ENCODE data around the gene NUDT3. TPM values are rescaled to one million over a fixed set of nuclear protein-coding genes. Genes with fewer than 3 reads are reported as not detected.

Gene NUDT3
- total RNA-seq (10 to 100 TPM; 33.3 to 70.5 (median 50.6) TPM), polyA plus RNA-seq (10 to 100 TPM; 10.6 to 19.9 (median 17.9) TPM)
- long read RNA-seq, donor 1, full-length matches to known transcripts = 44 of 52 reads
- long read RNA-seq, donor 1, partial matches to known transcripts = 0 of 52 reads
- long read RNA-seq, donor 1, other reads (novel, unspliced or antisense) = 8 of 52 reads
- long read RNA-seq, donor 2, full-length matches to known transcripts = 138 of 203 reads
- long read RNA-seq, donor 2, partial matches to known transcripts = 6 of 203 reads
- long read RNA-seq, donor 2, other reads (novel, unspliced or antisense) = 59 of 203 reads

DNA sequence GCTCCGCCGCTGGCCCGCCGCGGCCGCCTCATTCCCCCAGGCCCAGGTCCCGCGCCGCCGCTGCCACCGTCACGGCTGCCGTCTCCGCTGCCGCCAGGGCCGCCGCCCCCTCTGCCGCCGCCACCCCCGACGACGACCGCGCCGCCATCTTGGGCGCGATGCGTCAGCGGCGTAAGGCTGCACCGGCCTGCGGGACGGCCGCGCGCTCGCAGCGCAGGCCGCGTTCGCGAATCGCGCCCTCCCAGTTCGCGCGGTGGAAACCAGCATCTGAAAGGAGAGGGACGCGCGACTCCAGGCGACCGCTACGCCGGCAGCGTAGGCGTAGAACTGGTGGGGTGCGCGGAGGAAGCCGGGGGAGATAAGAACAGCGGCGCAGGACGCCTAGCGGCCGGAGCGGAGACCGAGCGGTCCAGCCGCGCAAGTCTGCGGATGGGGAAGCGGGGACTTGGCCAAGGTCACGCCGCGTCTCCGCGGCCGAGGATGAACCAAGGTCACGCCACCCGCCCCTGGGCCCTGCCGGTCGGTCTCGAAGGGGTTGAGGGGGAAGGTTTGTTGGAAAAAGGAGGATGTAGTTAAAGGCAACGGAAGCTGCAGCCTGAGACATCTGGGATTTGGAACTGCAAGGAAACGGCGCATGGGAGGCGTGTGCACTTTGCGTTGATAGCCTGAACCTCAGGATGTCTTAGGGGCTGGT is at the start of gene NUDT3:
Gene NUDT3 (minus strand): TSS at position 173 of the 694 bp plus-strand sequence. CDS start 307 bp downstream, outside the sequence.
- H3K9me3 ChIP-seq = peaks cover 9% of the 10 kb centered on the region
- DNase-seq (peak; percentile 96 to 98), ATAC-seq (peak; percentile 86 to 90 (median 86))
- TF ChIP-seq, protein P1, sequence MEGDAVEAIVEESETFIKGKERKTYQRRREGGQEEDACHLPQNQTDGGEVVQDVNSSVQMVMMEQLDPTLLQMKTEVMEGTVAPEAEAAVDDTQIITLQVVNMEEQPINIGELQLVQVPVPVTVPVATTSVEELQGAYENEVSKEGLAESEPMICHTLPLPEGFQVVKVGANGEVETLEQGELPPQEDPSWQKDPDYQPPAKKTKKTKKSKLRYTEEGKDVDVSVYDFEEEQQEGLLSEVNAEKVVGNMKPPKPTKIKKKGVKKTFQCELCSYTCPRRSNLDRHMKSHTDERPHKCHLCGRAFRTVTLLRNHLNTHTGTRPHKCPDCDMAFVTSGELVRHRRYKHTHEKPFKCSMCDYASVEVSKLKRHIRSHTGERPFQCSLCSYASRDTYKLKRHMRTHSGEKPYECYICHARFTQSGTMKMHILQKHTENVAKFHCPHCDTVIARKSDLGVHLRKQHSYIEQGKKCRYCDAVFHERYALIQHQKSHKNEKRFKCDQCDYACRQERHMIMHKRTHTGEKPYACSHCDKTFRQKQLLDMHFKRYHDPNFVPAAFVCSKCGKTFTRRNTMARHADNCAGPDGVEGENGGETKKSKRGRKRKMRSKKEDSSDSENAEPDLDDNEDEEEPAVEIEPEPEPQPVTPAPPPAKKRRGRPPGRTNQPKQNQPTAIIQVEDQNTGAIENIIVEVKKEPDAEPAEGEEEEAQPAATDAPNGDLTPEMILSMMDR (IDR thresholded peaks at IDR 0.05) = peak; percentile 81
- peak within 1 kb of the TSS; percentile 76 for H3K4me3 ChIP-seq
- intact Hi-C loops (cut with DNase I) = loop anchor here (2.0 to 5.0 kb wide), 3 partner anchors 65 to 144 kb away; partner anchors contain the start of gene SMIM29 (in 2 of the 2)
- no peaks in the 10 kb centered on the region for H3K27me3 ChIP-seq (ENCODE audit: insufficient read depth in 3 of 3, low read length in 2 of 3)
- 0 to 1% (median 1%) methylated on average over 69 to 87 of the region's 87 CpGs for WGBS, 3 donors
- H3K4me1 ChIP-seq = peaks cover 48% of the 10 kb centered on the region
- H3K27ac ChIP-seq = peak within 1 kb of the TSS; percentile 98
- no peaks in the 10 kb centered on the region for H3K36me3 ChIP-seq (ENCODE audit: insufficient read depth in 1 of 2, low read depth in 1 of 2)

DNA sequence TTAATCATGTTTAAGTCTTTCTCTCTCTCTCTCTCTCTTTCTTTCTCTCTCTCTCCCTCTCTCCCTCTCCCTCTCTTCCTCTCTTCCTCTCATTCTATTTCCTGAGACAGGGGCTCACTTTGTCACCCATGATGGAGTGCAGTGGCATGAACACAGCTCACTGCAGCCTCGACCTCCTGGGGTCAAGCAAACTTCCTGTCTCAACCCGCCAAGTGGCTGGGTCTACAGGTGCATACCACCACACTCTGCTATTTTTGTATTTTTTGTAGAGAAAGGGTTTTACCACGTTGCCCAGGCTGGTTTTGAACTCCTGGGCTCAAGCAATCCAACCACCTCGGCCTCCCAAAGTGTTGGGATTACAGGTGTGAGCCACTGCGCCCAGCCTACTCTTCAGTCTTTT is 49.1 kb upstream of the NUDT3 start:
- no peaks in the 10 kb centered on the region for H3K4me1 ChIP-seq
- DNase-seq = no peak

DNA sequence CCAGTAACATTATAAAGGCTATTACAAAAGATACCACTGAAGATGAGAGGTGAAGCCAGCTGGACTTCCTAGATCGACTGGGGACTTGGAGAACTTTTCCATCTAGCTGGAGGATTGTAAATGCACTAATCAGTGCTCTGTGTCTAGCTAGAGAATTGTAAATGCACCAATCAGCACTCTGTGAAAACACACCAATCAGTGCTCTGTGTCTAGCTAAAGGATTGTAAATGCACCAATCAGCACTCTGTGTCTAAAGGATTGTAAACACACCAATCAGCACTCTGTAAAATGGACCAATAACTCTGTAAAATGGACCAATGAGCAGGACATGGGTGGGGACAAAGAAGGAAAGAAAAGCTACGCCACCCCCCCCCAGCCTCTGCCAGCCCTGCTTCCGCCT is 47.0 kb upstream of the NUDT3 start:
- Histone ChIP-seq H3K9me3 (no peaks in the 10 kb centered on the region), H3K4me3 (no peak overlapping the region), H3K36me3 (ENCODE audit: insufficient read depth in 1 of 2, low read depth in 1 of 2) (no peaks in the 10 kb centered on the region), H3K27me3 (ENCODE audit: insufficient read depth in 3 of 3, low read length in 2 of 3) (no peaks in the 10 kb centered on the region), H3K4me1 (no peaks in the 10 kb centered on the region), H3K27ac (no peak overlapping the region)
- WGBS, 3 donors = 69 to 91% (median 91%) methylated on average over 1 to 3 of the region's 3 CpGs
- no peak for DNase-seq
- TF ChIP-seq, protein P1 (IDR thresholded peaks at IDR 0.05) = no peak
- intact Hi-C loops (cut with DNase I) = no loop called here
- no peak for ATAC-seq

More for the DNA sequence above, 49.1 kb upstream of the NUDT3 start:
- H3K27ac ChIP-seq = no peak overlapping the region
- no peaks in the 10 kb centered on the region for H3K9me3 ChIP-seq
- no peaks in the 10 kb centered on the region for H3K27me3 ChIP-seq (ENCODE audit: insufficient read depth in 3 of 3, low read length in 2 of 3)
- TF ChIP-seq, protein P1 (IDR thresholded peaks at IDR 0.05) = no peak
- intact Hi-C loops (cut with DNase I) = no loop called here
- no peaks in the 10 kb centered on the region for H3K36me3 ChIP-seq (ENCODE audit: insufficient read depth in 1 of 2, low read depth in 1 of 2)
- H3K4me3 ChIP-seq = no peak overlapping the region
- 62 to 66% (median 64%) methylated on average over 5 of the region's 5 CpGs for WGBS, 3 donors
- no peak for ATAC-seq

DNA sequence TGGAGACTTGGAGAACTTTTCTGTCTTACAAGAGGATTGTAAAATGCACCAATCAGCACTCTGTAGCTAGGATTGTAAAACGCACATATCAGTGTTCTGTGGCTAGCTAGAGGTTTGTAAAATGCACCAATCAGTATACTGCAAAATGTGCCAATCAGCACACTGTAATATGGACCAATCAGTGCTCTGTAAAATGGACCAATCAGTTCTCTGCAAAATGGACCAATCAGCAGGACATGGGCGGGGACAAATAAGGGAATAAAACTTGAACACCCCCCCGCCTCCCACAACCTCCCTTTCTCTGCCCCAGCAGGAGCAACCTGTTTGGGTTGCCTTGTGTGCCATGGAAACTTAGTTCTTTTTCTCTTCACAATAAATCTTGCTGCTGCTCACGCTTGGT is 46.2 kb upstream of the NUDT3 start:
- Histone ChIP-seq H3K4me3 (no peak overlapping the region), H3K27ac (no peak overlapping the region), H3K27me3 (ENCODE audit: insufficient read depth in 3 of 3, low read length in 2 of 3) (no peaks in the 10 kb centered on the region), H3K4me1 (no peaks in the 10 kb centered on the region), H3K36me3 (ENCODE audit: insufficient read depth in 1 of 2, low read depth in 1 of 2) (no peaks in the 10 kb centered on the region), H3K9me3 (no peaks in the 10 kb centered on the region)
- WGBS, 3 donors = 53 to 63% (median 59%) methylated on average over 4 of the region's 4 CpGs
- DNase-seq = no peak
- intact Hi-C loops (cut with DNase I) = no loop called here
- TF ChIP-seq, protein P1 (IDR thresholded peaks at IDR 0.05) = no peak
- ATAC-seq = no peak

Data from psoas muscle (tissue), 8 donors.